Measurements from ENCODE around the gene SRC. TPM values are rescaled to one million over a fixed set of nuclear protein-coding genes. Genes with fewer than 3 reads are reported as not detected.

The SRC gene
- total and polyA plus RNA-seq, 2 experiments from 2014 or later = 8.0 to 25.9 TPM

DNA sequence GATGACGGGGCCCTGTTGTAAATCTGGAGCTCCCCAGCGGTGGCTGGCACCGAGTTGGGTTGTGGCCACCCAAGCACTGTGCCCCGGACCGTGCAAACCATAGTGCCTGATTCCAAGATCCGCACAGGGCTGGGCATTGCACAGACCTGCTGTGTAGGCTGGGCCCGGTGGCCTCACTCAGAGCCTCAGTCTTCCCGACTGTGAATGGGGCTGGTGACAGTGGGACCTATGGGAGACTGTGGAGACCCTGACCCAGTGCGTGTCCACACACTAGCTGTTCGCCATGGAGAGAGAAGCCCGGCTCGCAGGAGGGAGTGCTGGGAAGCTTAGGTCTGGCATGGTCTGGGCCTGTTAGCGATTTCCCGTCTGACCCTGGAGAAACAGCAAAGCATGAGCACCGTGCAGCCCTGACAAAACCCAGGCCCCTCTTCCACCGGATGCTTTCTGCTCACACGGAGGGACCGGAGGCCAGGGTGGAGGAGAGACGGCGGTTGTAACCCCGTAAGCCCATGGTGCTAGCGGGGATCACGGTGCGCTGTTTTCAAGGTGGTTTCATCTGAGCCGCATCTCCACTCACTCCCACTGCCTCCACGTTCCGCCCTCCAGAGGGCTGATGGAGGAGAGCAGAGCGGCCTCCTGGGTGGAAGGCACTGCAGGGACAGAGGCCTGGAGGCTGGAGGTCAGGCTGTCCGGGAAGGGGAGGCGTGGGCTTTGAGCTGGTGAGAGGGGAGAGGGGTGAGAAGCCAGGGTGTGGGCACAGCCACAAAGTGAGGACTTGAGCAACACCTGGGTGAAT is 52.2 kb downstream of the SRC start (continued):
- TF ChIP-seq, protein P1, sequence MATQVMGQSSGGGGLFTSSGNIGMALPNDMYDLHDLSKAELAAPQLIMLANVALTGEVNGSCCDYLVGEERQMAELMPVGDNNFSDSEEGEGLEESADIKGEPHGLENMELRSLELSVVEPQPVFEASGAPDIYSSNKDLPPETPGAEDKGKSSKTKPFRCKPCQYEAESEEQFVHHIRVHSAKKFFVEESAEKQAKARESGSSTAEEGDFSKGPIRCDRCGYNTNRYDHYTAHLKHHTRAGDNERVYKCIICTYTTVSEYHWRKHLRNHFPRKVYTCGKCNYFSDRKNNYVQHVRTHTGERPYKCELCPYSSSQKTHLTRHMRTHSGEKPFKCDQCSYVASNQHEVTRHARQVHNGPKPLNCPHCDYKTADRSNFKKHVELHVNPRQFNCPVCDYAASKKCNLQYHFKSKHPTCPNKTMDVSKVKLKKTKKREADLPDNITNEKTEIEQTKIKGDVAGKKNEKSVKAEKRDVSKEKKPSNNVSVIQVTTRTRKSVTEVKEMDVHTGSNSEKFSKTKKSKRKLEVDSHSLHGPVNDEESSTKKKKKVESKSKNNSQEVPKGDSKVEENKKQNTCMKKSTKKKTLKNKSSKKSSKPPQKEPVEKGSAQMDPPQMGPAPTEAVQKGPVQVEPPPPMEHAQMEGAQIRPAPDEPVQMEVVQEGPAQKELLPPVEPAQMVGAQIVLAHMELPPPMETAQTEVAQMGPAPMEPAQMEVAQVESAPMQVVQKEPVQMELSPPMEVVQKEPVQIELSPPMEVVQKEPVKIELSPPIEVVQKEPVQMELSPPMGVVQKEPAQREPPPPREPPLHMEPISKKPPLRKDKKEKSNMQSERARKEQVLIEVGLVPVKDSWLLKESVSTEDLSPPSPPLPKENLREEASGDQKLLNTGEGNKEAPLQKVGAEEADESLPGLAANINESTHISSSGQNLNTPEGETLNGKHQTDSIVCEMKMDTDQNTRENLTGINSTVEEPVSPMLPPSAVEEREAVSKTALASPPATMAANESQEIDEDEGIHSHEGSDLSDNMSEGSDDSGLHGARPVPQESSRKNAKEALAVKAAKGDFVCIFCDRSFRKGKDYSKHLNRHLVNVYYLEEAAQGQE (IDR thresholded peaks at IDR 0.05; ENCODE audit: unreplicated experiment) = no peak
- TF ChIP-seq STAT1 (IDR thresholded peaks at IDR 0.05; ENCODE audit: unreplicated experiment) = no peak

DNA sequence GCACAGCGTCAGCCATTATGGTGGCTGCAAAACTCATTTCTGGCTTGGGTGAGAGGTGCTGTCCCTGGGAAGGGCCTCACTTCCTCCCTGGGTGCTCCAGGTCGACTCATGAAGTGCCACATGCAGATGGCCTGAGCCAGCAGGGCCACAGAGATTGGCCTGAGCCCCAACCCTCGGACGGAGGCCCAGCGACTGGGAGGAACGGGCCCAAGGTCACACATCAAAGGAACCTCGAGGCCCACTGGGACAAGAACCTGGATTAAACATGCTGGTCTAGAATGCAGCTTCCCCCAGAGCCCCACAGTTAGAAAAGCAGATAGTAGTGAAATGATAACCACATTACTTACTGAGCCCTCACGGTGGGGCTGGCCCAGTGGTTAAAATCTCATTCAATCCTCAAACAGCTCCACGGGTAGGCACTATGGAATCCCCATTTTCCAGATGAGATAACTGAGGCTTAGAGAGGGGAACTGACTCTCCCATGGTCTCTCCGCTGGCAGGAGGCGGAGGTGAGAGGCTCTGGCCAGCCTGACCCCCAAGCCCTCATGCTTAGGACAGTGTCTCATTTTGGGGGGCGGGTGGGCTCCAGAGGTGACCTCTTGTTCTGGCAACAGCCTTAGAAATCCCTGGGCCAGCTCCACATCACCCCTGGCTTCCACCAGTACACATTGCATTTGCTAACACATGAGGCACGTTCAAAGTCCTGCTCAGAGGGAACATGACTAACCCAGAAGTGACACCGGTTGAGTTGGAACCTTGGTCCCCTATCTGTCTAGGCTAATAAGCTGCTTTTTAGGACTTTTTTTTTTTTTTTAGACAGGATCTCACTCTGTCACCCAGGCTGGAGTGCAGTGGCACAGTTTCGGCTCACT is 53.0 kb downstream of the SRC start:
- H3K79me2 ChIP-seq (replicated peaks; ENCODE audit: insufficient read depth) = no peaks in the 10 kb centered on the region
- TF ChIP-seq, protein P2, sequence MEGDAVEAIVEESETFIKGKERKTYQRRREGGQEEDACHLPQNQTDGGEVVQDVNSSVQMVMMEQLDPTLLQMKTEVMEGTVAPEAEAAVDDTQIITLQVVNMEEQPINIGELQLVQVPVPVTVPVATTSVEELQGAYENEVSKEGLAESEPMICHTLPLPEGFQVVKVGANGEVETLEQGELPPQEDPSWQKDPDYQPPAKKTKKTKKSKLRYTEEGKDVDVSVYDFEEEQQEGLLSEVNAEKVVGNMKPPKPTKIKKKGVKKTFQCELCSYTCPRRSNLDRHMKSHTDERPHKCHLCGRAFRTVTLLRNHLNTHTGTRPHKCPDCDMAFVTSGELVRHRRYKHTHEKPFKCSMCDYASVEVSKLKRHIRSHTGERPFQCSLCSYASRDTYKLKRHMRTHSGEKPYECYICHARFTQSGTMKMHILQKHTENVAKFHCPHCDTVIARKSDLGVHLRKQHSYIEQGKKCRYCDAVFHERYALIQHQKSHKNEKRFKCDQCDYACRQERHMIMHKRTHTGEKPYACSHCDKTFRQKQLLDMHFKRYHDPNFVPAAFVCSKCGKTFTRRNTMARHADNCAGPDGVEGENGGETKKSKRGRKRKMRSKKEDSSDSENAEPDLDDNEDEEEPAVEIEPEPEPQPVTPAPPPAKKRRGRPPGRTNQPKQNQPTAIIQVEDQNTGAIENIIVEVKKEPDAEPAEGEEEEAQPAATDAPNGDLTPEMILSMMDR (conservative IDR thresholded peaks at IDR 0.05; ENCODE audit: low read depth in 2 of 2) = 0 out of 4 replicates have a peak, but pooled peaks of 1 of the 2 experiments have one; percentile 14
- no peak for TF ChIP-seq POLR2AphosphoS5 (IDR thresholded peaks at IDR 0.05; ENCODE audit: low read depth)
- TF ChIP-seq CREB1 (CRISPR knock-in tag; IDR thresholded peaks at IDR 0.05; ENCODE audit: low read depth) = no peak
- ATAC-seq = no peak
- H3K4me2 ChIP-seq = no peak overlapping the region
- Mint-ChIP-seq H3K4me1 (peaks cover 26% of the 10 kb centered on the region), H3K4me3 (no peak overlapping the region), H3K27me3 (ENCODE audit: insufficient read depth, low read depth, poor library complexity) (peaks cover 6% of the 10 kb centered on the region), H3K9me3 (no peaks in the 10 kb centered on the region), H3K27ac (no peak overlapping the region), H3K36me3 (ENCODE audit: low read depth) (peaks cover 20% of the 10 kb centered on the region; the same call in 1 of the 3 replicates)
- H3K9me2 ChIP-seq (ENCODE audit: insufficient read depth) = no peaks in the 10 kb centered on the region
- H4K20me1 ChIP-seq (replicated peaks; ENCODE audit: insufficient read depth) = no peaks in the 10 kb centered on the region
- H3F3A ChIP-seq (replicated peaks; ENCODE audit: low read depth) = 0 out of 2 replicates have a peak, but pooled peaks cover 3% of the 10 kb centered on the region
- peaks cover 21% of the 10 kb centered on the region for H3K4me1 ChIP-seq (ENCODE audit: insufficient read depth)
- H3K36me3 ChIP-seq (ENCODE audit: insufficient read depth) = no peaks in the 10 kb centered on the region
- no peaks in the 10 kb centered on the region for H3K27me3 ChIP-seq (ENCODE audit: insufficient read depth)
- no peak overlapping the region for H2AFZ ChIP-seq
- H3K4me3 ChIP-seq = no peak overlapping the region
- no peak for DNase-seq (ENCODE audit: low spot score)
- H3K27ac ChIP-seq (ENCODE audit: low read depth) = no peak overlapping the region
